ENCODE measurements around the gene GPR156.
"Not testable (repeated sequence)": the region's sequence is repeated elsewhere in the genome, so short reads cannot be mapped to it uniquely, and the experiment has no call there.

GPR156 gene

GRCh38 chr3:120284747-120285507, at the start of gene GPR156:
TSS of gene GPR156 (minus strand) at chr3:120285222. CDS start at chr3:120244098, 41,124 bp downstream.
- DNase-seq, result no peak

GRCh38 chr3:120332646-120333045, 47.6 kb upstream of the GPR156 start:
- no peak for DNase-seq

GRCh38 chr3:120331076-120331475, 46.1 kb upstream of the GPR156 start:
- DNase-seq, result no peak

- no peak for DNase-seq
These were observed 41.8 kb upstream of the GPR156 start for GRCh38 chr3:120326784-120327183.

GRCh38 chr3:120324190-120324589, 39.2 kb upstream of the GPR156 start:
- no peak for DNase-seq

- not testable (repeated sequence) for DNase-seq
These were observed 38.7 kb upstream of the GPR156 start for GRCh38 chr3:120323761-120324160.

GRCh38 chr3:120311863-120312794, 27.1 kb upstream of the GPR156 start:
- DNase-seq, result no peak

GRCh38 chr3:120306519-120307455, 21.8 kb upstream of the GPR156 start:
- DNase-seq, result no peak

- no peak for DNase-seq
These were observed 19.6 kb upstream of the GPR156 start for GRCh38 chr3:120304616-120305015.

- no peak for DNase-seq
These were observed 17.3 kb upstream of the GPR156 start for GRCh38 chr3:120302361-120302760.

GRCh38 chr3:120300971-120301370, 15.9 kb upstream of the GPR156 start:
- no peak for DNase-seq

GRCh38 chr3:120299403-120299802, 14.4 kb upstream of the GPR156 start:
- no peak for DNase-seq

- no peak for DNase-seq
These were observed 14.0 kb upstream of the GPR156 start for GRCh38 chr3:120298996-120299395.

- DNase-seq, result not testable (repeated sequence)
These were observed 6.5 kb upstream of the GPR156 start for GRCh38 chr3:120291552-120291951.

- no peak for DNase-seq
These were observed 4.6 kb upstream of the GPR156 start for GRCh38 chr3:120289636-120290035.

- DNase-seq, result no peak
These were observed 1.4 kb upstream of the GPR156 start for GRCh38 chr3:120286465-120286864.

- DNase-seq, result no peak
These were observed 453 bp upstream of the GPR156 start for GRCh38 chr3:120285508-120285841.

GRCh38 chr3:120281261-120281660, 3.8 kb downstream of the GPR156 start:
- DNase-seq, result no peak

GRCh38 chr3:120280566-120280965, 4.5 kb downstream of the GPR156 start:
- no peak for DNase-seq

GRCh38 chr3:120280026-120280425, 5.0 kb downstream of the GPR156 start:
- no peak for DNase-seq

GRCh38 chr3:120276767-120277166, 8.3 kb downstream of the GPR156 start:
- no peak for DNase-seq

GRCh38 chr3:120275618-120276017, 9.4 kb downstream of the GPR156 start:
- no peak for DNase-seq

- no peak for DNase-seq
These were observed 10.3 kb downstream of the GPR156 start for GRCh38 chr3:120274739-120275167.
